IMR-90 (cell line): ENCODE data around the gene FGGY. TPM values are rescaled to one million over a fixed set of nuclear protein-coding genes. Genes with fewer than 3 reads are reported as not detected.
A peak's percentile ranks its signal among the peaks of the same experiment; 100 is the strongest.

ENCODE experiments used
- ATAC-seq: fragments of 200-7000 bp; cut with Tn5 transposase; 2 replicates; pipeline ENCODE4 v1.9.1; 2020; ENCODE audit warnings: low read depth, mild to moderate bottlenecking, moderate library complexity
- BruUV-seq: library from RNA; stranded (reverse); fragments of 400-500 nt; replicated peaks from 2 replicates; lab custom pipeline; 2021; lab: Mats Ljungman, UMichigan
- CTCF ChIA-PET: fragments of 300-600 bp; formaldehyde crosslinking; extraction: SDS; loops from one replicate; lab custom pipeline; 2021; ENCODE audit warnings: antibody characterized with exemption; lab: Yijun Ruan, JAX
- POLR2A ChIA-PET: fragments of 300-600 bp; sonication (Branson Sonifier 250); formaldehyde crosslinking; loops from one replicate; lab custom pipeline; 2022; ENCODE audit warnings: antibody characterized with exemption; ENCODE audit not compliant: unreplicated experiment; lab: Charles Lee
- DNase-seq: peaks from one replicate; pipeline ENCODE4 v3.0.0; 2013
- H2AFZ ChIP-seq: replicated peaks from 2 replicates; pipeline ENCODE3; 2013; ENCODE audit warnings: low read length, mild to moderate bottlenecking; ENCODE audit not compliant: poor library complexity
- H2AK5ac ChIP-seq: 2 replicates; pipeline ENCODE4 v1.6.1; 2013; ENCODE audit warnings: low read depth, low read length, inconsistent platforms
- H2AK9ac ChIP-seq: replicated peaks from 2 replicates; pipeline ENCODE3; 2013; ENCODE audit warnings: mild to moderate bottlenecking, low read depth, low read length, moderate library complexity; ENCODE audit not compliant: poor library complexity
- H2BK120ac ChIP-seq: 2 replicates; pipeline ENCODE4 v1.6.1; 2013; ENCODE audit warnings: low read depth, low read length, inconsistent platforms
- H2BK15ac ChIP-seq: 3 replicates; pipeline ENCODE4 v1.6.1; 2013; ENCODE audit warnings: low read depth, low read length, inconsistent platforms
- H2BK20ac ChIP-seq: 2 replicates; pipeline ENCODE4 v1.6.1; 2013; ENCODE audit warnings: low read depth, mild to moderate bottlenecking, inconsistent platforms, low read length, moderate library complexity
- H2BK5ac ChIP-seq: 2 replicates; pipeline ENCODE4 v1.6.1; 2013; ENCODE audit warnings: mild to moderate bottlenecking, low read depth, low read length, inconsistent platforms; ENCODE audit not compliant: poor library complexity, severe bottlenecking
- H3K14ac ChIP-seq: replicated peaks from 2 replicates; pipeline ENCODE4 v1.6.1; 2013; ENCODE audit warnings: low read depth, low read length, inconsistent platforms
- H3K18ac ChIP-seq: 2 replicates; pipeline ENCODE4 v1.6.1; 2013; ENCODE audit warnings: low read depth, low read length, control low read depth
- H3K23ac ChIP-seq: 2 replicates; pipeline ENCODE4 v1.6.1; 2013; ENCODE audit warnings: low read depth, low read length, inconsistent platforms
- H3K27ac ChIP-seq: 2 replicates; pipeline ENCODE4 v1.5.1; 2013; ENCODE audit warnings: mild to moderate bottlenecking, control low read depth, low read length; ENCODE audit not compliant: insufficient read depth
- H3K27me3 ChIP-seq: 2 replicates; pipeline ENCODE4 v1.6.1; 2013; ENCODE audit warnings: low read length; ENCODE audit not compliant: control insufficient read depth, insufficient read depth
- H3K36me3 ChIP-seq: 2 replicates; pipeline ENCODE4 v1.6.1; 2013; ENCODE audit warnings: low read length, mixed read lengths; ENCODE audit not compliant: control insufficient read depth, insufficient read depth
- H3K4ac ChIP-seq: 2 replicates; pipeline ENCODE4 v1.6.1; 2013; ENCODE audit warnings: low read depth, low read length, inconsistent platforms
- H3K4me1 ChIP-seq: 2 replicates; pipeline ENCODE4 v1.6.1; 2013; ENCODE audit warnings: low read length, mixed read lengths; ENCODE audit not compliant: control insufficient read depth, insufficient read depth
- H3K4me2 ChIP-seq: 2 replicates; pipeline ENCODE4 v1.6.1; 2013; ENCODE audit warnings: low read depth, mild to moderate bottlenecking, control low read depth, low read length, moderate library complexity
- H3K4me3 ChIP-seq: 2 replicates; pipeline ENCODE4 v1.5.1; 2013; ENCODE audit warnings: low read depth, mild to moderate bottlenecking, control low read depth, low read length, moderate library complexity; ENCODE audit not compliant: insufficient read depth
- H3K56ac ChIP-seq: 2 replicates; pipeline ENCODE4 v1.6.1; 2013; ENCODE audit warnings: low read length, inconsistent platforms; ENCODE audit not compliant: insufficient read depth; ENCODE audit errors: extremely low read depth
- H3K79me1 ChIP-seq, 2 experiments: 2 replicates each; pipeline ENCODE4 v1.6.1; 2013; ENCODE audit warnings: low read length in 2 of 2, inconsistent platforms in 1 of 2, low read depth in 1 of 2
- H3K9ac ChIP-seq: 2 replicates; pipeline ENCODE4 v1.6.1; 2013; ENCODE audit warnings: low read depth, low read length, control low read depth
- H3K9me1 ChIP-seq: 2 replicates; pipeline ENCODE4 v1.6.1; 2013; ENCODE audit warnings: low read length, inconsistent platforms; ENCODE audit not compliant: insufficient read depth
- H3K9me3 ChIP-seq: 2 replicates; pipeline ENCODE4 v1.6.1; 2013; ENCODE audit warnings: low read length; ENCODE audit not compliant: control insufficient read depth, insufficient read depth
- H4K20me1 ChIP-seq: 2 replicates; pipeline ENCODE4 v1.6.1; 2013; ENCODE audit warnings: low read length, inconsistent platforms; ENCODE audit not compliant: insufficient read depth
- H4K5ac ChIP-seq: 2 replicates; pipeline ENCODE4 v1.6.1; 2013; ENCODE audit warnings: mild to moderate bottlenecking, low read depth, low read length, control low read depth
- H4K8ac ChIP-seq, 2 experiments: 2 replicates each; pipeline ENCODE4 v1.6.1; 2013; ENCODE audit warnings: low read depth in 2 of 2, low read length in 2 of 2, control low read depth in 1 of 2, inconsistent platforms in 1 of 2
- H4K91ac ChIP-seq: 2 replicates; pipeline ENCODE4 v1.6.1; 2013; ENCODE audit warnings: low read depth, low read length, inconsistent platforms; ENCODE audit not compliant: insufficient read depth
- BHLHE40 ChIP-seq: fragments of 150-350 bp; IDR thresholded peaks from 2 replicates; pipeline ENCODE4 v1.6.1; 2016; ENCODE audit warnings: mild to moderate bottlenecking, low read depth, low read length
- CTCF ChIP-seq: conservative IDR thresholded peaks from 2 replicates; pipeline ENCODE4 v1.5.1; 2012; ENCODE audit warnings: mild to moderate bottlenecking, low read depth, low read length, improper control_type of control experiment
- POLR2A ChIP-seq: IDR thresholded peaks from 2 replicates; pipeline ENCODE4 v1.6.1; 2012; ENCODE audit warnings: mild to moderate bottlenecking, low read depth, low read length
- RCOR1 ChIP-seq: IDR thresholded peaks from 2 replicates; pipeline ENCODE4 v1.6.1; 2012; ENCODE audit warnings: mild to moderate bottlenecking, low read length, improper control_type of control experiment; ENCODE audit not compliant: insufficient replicate concordance
- RFX5 ChIP-seq: IDR thresholded peaks from 2 replicates; pipeline ENCODE4 v1.8.0; 2012; ENCODE audit warnings: low read depth, mild to moderate bottlenecking, low read length, moderate library complexity
- USF2 ChIP-seq: fragments of 150-350 bp; IDR thresholded peaks from 2 replicates; pipeline ENCODE4 v1.6.1; 2017; ENCODE audit warnings: mild to moderate bottlenecking, antibody characterized with exemption, low read length, low read depth
- WGBS, 2 experiments: methylation state at CpG; one replicate each; pipeline versions ENCODE4 v1.1.5 to v1.1.7; 2013; ENCODE audit warnings: missing lambda C conversion rate in 2 of 2; ENCODE audit not compliant: insufficient read length in 1 of 2; ENCODE audit errors: extremely low coverage in 2 of 2; 5-methylcytosine and 5-hydroxymethylcytosine counted together
- dilution Hi-C: fragments of 300-500 bp; cut with HindIII; formaldehyde crosslinking; loops from one replicate; pipeline ENCODE4 v1.14.3; 2018; ENCODE audit warnings: low sequenced_read_pairs; ENCODE audit not compliant: unreplicated experiment
- in situ Hi-C: fragments of 300-500 bp; cut with MboI; formaldehyde crosslinking; loops from 3 replicates; pipeline ENCODE4 v1.14.3; 2019; ENCODE audit warnings: low sequenced_read_pairs, inconsistent platforms, mixed read lengths
- intact Hi-C: fragments of 100-400 bp; cut with micrococcal nuclease; formaldehyde crosslinking; loops from 2 replicates; pipeline ENCODE4 v1.10.0; 2022
- polyA plus RNA-seq, 3 experiments: library from polyadenylated mRNA; depleted of rRNA; stranded (reverse); fragments of >200 nt; gene quantifications; 2 replicates each; pipeline ENCODE4 v1.2.3, GENCODE V29; 2012; ENCODE audit warnings: low replicate concordance in 1 of 3
- total RNA-seq: library from RNA; depleted of rRNA; stranded (reverse); fragments of >200 nt; gene quantifications from 2 replicates; pipeline ENCODE4 v1.2.3, GENCODE V29; 2012

Gene FGGY
- total and polyA plus RNA-seq, 2 of the 4 experiments (the other 2 are of a cell fraction): 5.6 to 14.0 TPM

GRCh38 chr1:59748123-59748522 lies 451.2 kb downstream of the FGGY start:
- Histone ChIP-seq H2AFZ (no peak overlapping the region), H3K9me1 (no peaks in the 10 kb centered on the region), H2BK20ac (no peak overlapping the region), H3K14ac (no peak overlapping the region), H3K4me2 (no peak overlapping the region), H3K9me3 (no peaks in the 10 kb centered on the region), H3K27ac (no peak overlapping the region), H3K18ac (peak overlapping the region; percentile 57), H3K79me1 (no peaks in the 10 kb centered on the region), H4K20me1 (no peaks in the 10 kb centered on the region), H2BK5ac (no peak overlapping the region), H3K4me1 (peaks cover 7% of the 10 kb centered on the region), H3K36me3 (no peaks in the 10 kb centered on the region), H3K9ac (no peak overlapping the region), H2AK5ac (no peak overlapping the region), H4K91ac (no peak overlapping the region), H3K4me3 (no peak overlapping the region), H2BK120ac (no peak overlapping the region), H2BK15ac (peak overlapping the region; percentile 41; the same call in 1 of the 3 replicates), H3K56ac (no peak overlapping the region), H3K27me3 (no peaks in the 10 kb centered on the region), H4K8ac (no peak overlapping the region), H2AK9ac (no peak overlapping the region), H4K5ac (no peak overlapping the region), H3K4ac (no peak overlapping the region; the same call in 1 of the 2 replicates), H3K23ac (no peak overlapping the region)
- in situ Hi-C loops (no loop called here), intact Hi-C loops (no loop called here), dilution Hi-C loops (no loop called here)
- CTCF ChIA-PET: no interaction called here
- ATAC-seq (no peak), DNase-seq (no peak)
- no CpG with 5 or more reads among the region's 1 CpG for WGBS, 2 experiments
- no TSS peak for BruUV-seq
- POLR2A ChIA-PET: interaction anchor here (0.6 kb wide), 1 partner anchor 986 kb away, joined by 15 read pairs; no protein-coding TSS in a partner anchor
- TF ChIP-seq USF2 (no peak), RCOR1 (no peak), POLR2A (no peak), RFX5 (no peak), BHLHE40 (no peak), CTCF (no peak)
